ENCODE results near the gene RBM20.

RBM20 gene

GRCh38 chr10:110881247-110881646 lies 237.1 kb downstream of the RBM20 start:
- DNase-seq, result no peak

- no peak for DNase-seq
Measured at GRCh38 chr10:110881905-110882304, 237.8 kb downstream of the RBM20 start.

GRCh38 chr10:110883924-110884323 lies 239.8 kb downstream of the RBM20 start:
- no peak for DNase-seq

GRCh38 chr10:110885932-110886674 lies 242.0 kb downstream of the RBM20 start:
- no peak for DNase-seq

GRCh38 chr10:110887560-110887959 lies 243.4 kb downstream of the RBM20 start:
- DNase-seq, result no peak
